Measurements from ENCODE around the gene PARVB. TPM values are rescaled to one million over a fixed set of nuclear protein-coding genes. Genes with fewer than 3 reads are reported as not detected.

The PARVB gene
- total RNA-seq, 4 donors from 2014 or later = 10.5 to 25.1 (median 14.6) TPM

GRCh38 chr22:44206696-44207095, 182.6 kb downstream of the PARVB start:
- no peak for TF ChIP-seq CTCF (IDR thresholded peaks at IDR 0.05)
- no peak overlapping the region for H3K4me3 ChIP-seq (ENCODE audit: low read depth, poor library complexity, severe bottlenecking)
- intact Hi-C loops (cut with DNase I; ENCODE audit: low total_unique reads) = no loop called here
- 83 to 87% methylated on average over 4 to 8 of the region's 8 CpGs for WGBS, 2 donors
- peak in 1 of 2 donors; percentile 71 for DNase-seq (ENCODE audit: low spot score in 2 of 2)

- H3K4me3 ChIP-seq (ENCODE audit: low read depth, poor library complexity, severe bottlenecking) = no peak overlapping the region
- TF ChIP-seq POLR2A (IDR thresholded peaks at IDR 0.05) (no peak), CTCF (IDR thresholded peaks at IDR 0.05) (no peak)
- DNase-seq (ENCODE audit: low spot score in 2 of 2) = peak in 1 of 2 donors; percentile 68
- WGBS, 2 donors = 84 to 89% methylated on average over 12 to 14 of the region's 16 CpGs
- intact Hi-C loops (cut with DNase I; ENCODE audit: low total_unique reads) = no loop called here
Measured at GRCh38 chr22:44207173-44207980, 183.3 kb downstream of the PARVB start.

GRCh38 chr22:44207981-44208317, 183.8 kb downstream of the PARVB start:
- intact Hi-C loops (cut with DNase I; ENCODE audit: low total_unique reads) = no loop called here
- no peak for DNase-seq (ENCODE audit: low spot score in 2 of 2)
- H3K4me3 ChIP-seq (ENCODE audit: low read depth, poor library complexity, severe bottlenecking) = no peak overlapping the region
- no peak for TF ChIP-seq POLR2A (IDR thresholded peaks at IDR 0.05)
- no peak for TF ChIP-seq CTCF (IDR thresholded peaks at IDR 0.05)
- WGBS, 2 donors = 71 to 72% methylated on average over 4 of the region's 4 CpGs

GRCh38 chr22:44209343-44209742, 185.2 kb downstream of the PARVB start:
- no peak overlapping the region for H3K4me3 ChIP-seq (ENCODE audit: low read depth, poor library complexity, severe bottlenecking)
- no peak for DNase-seq (ENCODE audit: low spot score in 2 of 2)
- WGBS, 2 donors = 91% methylated on average over 3 of the region's 3 CpGs
- no peak for TF ChIP-seq POLR2A (IDR thresholded peaks at IDR 0.05)
- no peak for TF ChIP-seq CTCF (IDR thresholded peaks at IDR 0.05)
- intact Hi-C loops (cut with DNase I; ENCODE audit: low total_unique reads) = no loop called here

GRCh38 chr22:44210722-44211121, 186.6 kb downstream of the PARVB start:
- WGBS, 2 donors = 77 to 78% methylated on average over 4 of the region's 4 CpGs
- DNase-seq (ENCODE audit: low spot score in 2 of 2) = peak in 1 of 2 donors; percentile 52
- no peak overlapping the region for H3K4me3 ChIP-seq (ENCODE audit: low read depth, poor library complexity, severe bottlenecking)
- intact Hi-C loops (cut with DNase I; ENCODE audit: low total_unique reads) = no loop called here
- no peak for TF ChIP-seq POLR2A (IDR thresholded peaks at IDR 0.05)
- no peak for TF ChIP-seq CTCF (IDR thresholded peaks at IDR 0.05)
